Large intestine (tissue), 3 donors: Measurements from ENCODE around the gene ABCA6. TPM values are rescaled to one million over a fixed set of nuclear protein-coding genes. Genes with fewer than 3 reads are reported as not detected.
"Not testable (repeated sequence)": the region's sequence is repeated elsewhere in the genome, so short reads cannot be mapped to it uniquely, and the experiment has no call there.

Experiments
- DNase-seq, 2 donors: peaks; one replicate each; pipeline versions ENCODE4 v3.0.0 to v3.0.0-alpha.2; 2013
- H3K27ac ChIP-seq: one replicate; pipeline ENCODE4 v1.5.1; 2013; ENCODE audit warnings: low read length
- H3K27me3 ChIP-seq: 2 replicates; pipeline ENCODE4 v1.6.1; 2013; ENCODE audit warnings: low read length; ENCODE audit not compliant: control insufficient read depth, insufficient read depth
- H3K36me3 ChIP-seq: 2 replicates; pipeline ENCODE4 v1.6.1; 2013; ENCODE audit warnings: low read length; ENCODE audit not compliant: control insufficient read depth, insufficient read depth
- H3K4me1 ChIP-seq: one replicate; pipeline ENCODE4 v1.6.1; 2013; ENCODE audit warnings: low read length; ENCODE audit not compliant: control insufficient read depth, insufficient read depth
- H3K4me3 ChIP-seq: one replicate; pipeline ENCODE4 v1.5.1; 2013; ENCODE audit warnings: low read length
- H3K9me3 ChIP-seq: one replicate; pipeline ENCODE4 v1.6.1; 2013; ENCODE audit warnings: mild to moderate bottlenecking, low read depth, low read length, moderate library complexity; ENCODE audit not compliant: control insufficient read depth
- WGBS: methylation state at CpG from one replicate; pipeline ENCODE4 v1.1.5; 2013; ENCODE audit warnings: low lambda C conversion rate; ENCODE audit not compliant: insufficient coverage; 5-methylcytosine and 5-hydroxymethylcytosine counted together
- polyA plus RNA-seq: library from polyadenylated mRNA; unstranded; fragments of 120-200 nt; gene quantifications from one replicate; pipeline ENCODE4 v1.2.1, GENCODE V29; 2013

The ABCA6 gene
- polyA plus RNA-seq, 1 donor = 1.6 TPM

DNA sequence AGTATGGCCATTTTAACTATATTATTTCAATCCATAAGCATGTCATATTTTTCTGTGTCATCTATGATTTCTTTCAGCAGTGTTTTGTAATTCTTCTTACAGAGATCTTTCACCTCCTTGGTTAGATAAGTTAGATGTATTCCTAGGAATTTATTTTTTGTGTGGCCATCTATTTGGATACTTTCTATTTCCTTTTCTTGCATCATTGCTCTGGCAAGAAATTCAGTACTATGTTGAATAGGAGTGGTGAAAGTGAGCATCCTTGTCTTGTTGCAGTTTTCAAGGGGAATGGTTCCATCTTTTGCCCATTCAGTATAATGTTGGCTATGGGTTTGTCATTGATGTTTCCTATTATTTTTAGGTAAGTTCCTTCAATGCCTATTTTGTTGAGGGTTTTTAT lies 65.9 kb downstream of the ABCA6 start:
- no peak for DNase-seq

DNA sequence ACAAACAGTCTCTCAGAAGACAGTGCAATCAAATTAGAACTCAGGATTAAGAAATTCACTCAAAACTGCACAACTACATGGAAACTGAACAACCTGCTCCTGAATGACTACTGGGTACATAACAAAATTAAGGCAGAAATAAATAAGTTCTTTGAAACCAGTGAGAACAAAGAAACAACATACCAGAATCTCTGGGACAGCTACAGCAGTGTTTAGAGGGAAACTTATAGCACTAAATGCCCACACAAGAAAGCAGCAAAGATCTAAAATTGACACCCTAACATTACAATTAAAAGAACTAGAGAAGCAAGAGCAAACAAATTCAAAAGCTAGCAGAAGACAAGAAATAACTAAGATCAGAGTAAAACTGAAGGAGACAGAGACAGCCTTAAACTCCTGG lies 68.3 kb downstream of the ABCA6 start:
- H3K36me3 ChIP-seq, H3K4me1 ChIP-seq, H3K27me3 ChIP-seq, H3K27ac ChIP-seq, DNase-seq, H3K4me3 ChIP-seq, H3K9me3 ChIP-seq: not testable (repeated sequence)

More for the DNA sequence above, 65.9 kb downstream of the ABCA6 start:
- Histone ChIP-seq H3K9me3 (no peaks in the 10 kb centered on the region), H3K36me3 (no peaks in the 10 kb centered on the region), H3K4me3 (no peak overlapping the region), H3K4me1 (no peaks in the 10 kb centered on the region), H3K27ac (no peak overlapping the region), H3K27me3 (no peaks in the 10 kb centered on the region)

DNA sequence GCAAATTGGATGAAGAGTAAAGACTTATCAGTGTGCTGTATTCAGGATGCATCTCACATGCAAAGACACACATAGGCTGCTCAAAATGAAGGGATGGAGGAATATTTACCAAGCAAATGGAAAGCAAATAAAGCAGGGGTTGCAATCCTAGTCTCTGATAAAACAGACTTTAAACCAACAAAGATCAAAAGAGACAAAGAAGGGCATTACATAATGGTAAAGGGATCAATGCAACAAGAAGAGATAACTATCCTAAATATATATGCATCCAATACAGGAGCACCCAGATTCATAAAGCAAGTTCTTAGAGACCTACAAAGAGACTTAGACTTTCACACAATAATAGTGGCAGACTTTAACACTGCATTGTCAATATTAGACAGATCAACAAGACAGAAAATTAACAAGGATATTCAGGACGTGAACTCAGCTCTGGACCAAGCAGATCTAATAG lies 68.9 kb downstream of the ABCA6 start:
- not testable (repeated sequence) for H3K27ac ChIP-seq, DNase-seq, H3K27me3 ChIP-seq, H3K4me3 ChIP-seq, H3K36me3 ChIP-seq, H3K4me1 ChIP-seq, H3K9me3 ChIP-seq
- no CpG with 5 or more reads among the region's 1 CpG for WGBS

DNA sequence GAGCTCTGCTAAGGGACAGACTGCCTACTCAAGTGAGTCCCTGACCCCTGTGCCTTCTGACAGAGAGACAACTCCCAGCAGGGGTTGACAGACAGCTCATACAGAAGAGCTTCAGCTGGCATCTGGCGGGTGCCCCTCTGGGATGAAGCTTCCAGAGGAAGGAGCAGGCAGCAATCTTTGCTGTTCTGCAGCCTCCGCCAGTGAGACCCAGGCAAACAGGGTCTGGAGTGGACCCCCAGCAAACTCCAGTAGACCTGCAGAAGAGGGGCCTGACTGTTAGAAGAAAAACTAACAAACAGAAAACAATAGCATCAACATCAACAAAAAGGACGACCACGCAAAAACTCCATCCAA lies 70.5 kb downstream of the ABCA6 start:
- not testable (repeated sequence) for H3K27me3 ChIP-seq, H3K9me3 ChIP-seq, H3K27ac ChIP-seq, DNase-seq, H3K4me3 ChIP-seq, H3K36me3 ChIP-seq, H3K4me1 ChIP-seq
- no CpG with 5 or more reads among the region's 4 CpGs for WGBS

DNA sequence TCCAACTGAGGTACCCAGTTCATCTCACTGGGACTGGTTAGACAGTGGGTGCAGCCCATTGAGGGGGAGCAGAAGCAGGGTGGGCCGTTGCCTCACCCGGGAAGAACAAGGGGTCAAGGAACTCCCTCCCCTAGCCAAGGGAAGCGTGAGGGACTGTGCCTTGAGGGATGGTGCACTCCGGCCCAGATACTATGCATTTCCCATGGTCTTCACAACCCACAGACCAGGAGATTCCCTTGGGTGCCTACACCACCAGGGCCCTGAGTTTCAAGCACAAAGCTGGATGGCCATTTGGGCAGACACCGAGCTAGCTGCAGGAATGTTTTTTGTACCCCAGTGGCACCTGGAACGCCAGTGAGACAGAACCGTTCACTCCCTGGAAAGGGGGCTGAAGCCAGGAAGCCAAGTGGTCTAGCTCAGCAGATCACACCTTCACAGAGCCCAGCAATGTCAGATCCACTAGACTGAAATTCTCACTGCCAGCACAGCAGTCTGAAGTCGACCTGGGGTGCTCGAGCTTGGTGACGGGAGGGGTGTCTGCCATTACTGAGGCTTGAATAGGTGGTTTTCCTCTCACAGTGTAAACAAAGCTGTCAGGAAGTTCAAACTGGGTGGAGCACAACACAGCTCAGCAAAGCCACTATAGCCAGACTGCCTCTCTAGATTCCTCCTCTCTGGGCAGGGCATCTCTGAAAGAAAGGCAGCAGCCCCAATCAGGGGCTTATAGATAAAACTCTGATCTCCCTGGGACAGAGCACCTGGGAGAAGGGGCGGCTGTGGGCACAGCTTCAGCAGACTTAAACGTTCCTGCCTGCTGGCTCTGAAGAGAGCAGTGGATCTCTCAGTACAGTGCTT lies 71.1 kb downstream of the ABCA6 start:
- WGBS = no CpG with 5 or more reads among the region's 12 CpGs
- DNase-seq, H3K36me3 ChIP-seq, H3K4me1 ChIP-seq, H3K4me3 ChIP-seq, H3K27me3 ChIP-seq, H3K27ac ChIP-seq, H3K9me3 ChIP-seq: not testable (repeated sequence)

DNA sequence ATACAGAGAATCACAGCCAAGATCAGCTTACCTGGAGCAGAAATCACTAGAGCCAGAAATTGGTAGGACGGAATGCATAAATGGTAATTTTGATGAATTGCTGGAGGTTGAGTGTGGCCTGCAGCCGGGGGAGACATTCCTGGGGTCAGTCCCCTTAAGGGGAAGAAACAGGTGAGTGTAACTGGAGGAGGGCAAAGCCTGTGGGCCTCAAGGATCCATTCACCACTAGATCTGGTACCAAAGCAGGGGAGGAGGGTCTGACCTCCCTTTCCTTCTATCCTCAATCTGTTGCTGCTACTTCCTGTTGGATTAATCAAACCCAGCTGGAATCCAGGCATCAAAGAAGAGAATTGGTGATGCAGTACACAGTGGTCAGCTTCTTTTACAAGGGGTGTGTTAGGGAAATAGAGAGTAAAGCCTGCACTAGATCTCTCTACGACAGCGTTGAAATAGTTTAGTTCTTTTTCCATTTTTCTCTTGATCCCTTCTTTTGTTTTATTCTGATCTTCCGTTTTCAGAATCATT lies 72.4 kb downstream of the ABCA6 start:
- DNase-seq = no peak
- no peaks in the 10 kb centered on the region for H3K36me3 ChIP-seq
- 95% methylated on average over 4 of the region's 5 CpGs for WGBS

DNA sequence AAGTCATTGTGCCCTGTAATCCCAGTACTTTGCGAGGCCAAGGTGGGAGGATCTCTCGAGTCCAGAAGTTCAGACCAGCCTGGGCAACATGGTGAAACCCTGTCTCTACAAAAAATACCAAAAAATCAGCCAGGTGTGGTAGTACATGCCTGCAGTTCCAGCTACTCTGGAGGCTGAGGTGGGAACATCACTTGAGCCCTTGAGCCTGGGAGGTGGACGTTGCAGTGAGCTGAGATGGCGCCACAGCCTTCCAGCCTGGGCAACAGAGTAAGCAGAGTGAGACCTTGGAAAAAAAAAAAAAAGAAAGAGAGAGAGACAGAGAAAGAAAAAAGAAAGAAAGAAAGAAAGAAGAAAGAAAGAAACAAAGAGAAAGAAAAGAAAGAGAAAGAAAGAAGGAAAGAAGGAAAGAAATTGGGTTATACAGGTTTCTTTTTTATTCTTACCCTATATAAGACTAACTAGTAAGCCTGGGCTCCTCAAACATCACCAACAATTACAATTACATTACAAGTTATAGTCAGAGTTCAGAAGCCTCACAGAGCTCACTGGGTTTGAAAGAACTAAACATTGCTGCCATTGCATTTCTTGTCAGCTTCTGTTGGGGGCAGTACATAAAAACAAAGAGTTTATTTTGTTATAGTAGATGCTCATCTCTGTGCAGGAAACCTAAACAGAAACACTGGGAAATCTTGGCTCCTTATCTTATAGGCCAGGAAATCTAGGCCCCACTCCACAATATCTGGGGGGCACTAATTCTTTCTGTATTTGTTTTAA lies 74.2 kb downstream of the ABCA6 start:
- Histone ChIP-seq H3K9me3 (no peaks in the 10 kb centered on the region), H3K4me1 (no peaks in the 10 kb centered on the region), H3K36me3 (no peaks in the 10 kb centered on the region), H3K27ac (no peak overlapping the region), H3K4me3 (no peak overlapping the region), H3K27me3 (no peaks in the 10 kb centered on the region)
- DNase-seq = no peak
- WGBS = 94% methylated on average over 2 of the region's 4 CpGs

More for the DNA sequence above, 72.4 kb downstream of the ABCA6 start:
- H3K9me3 ChIP-seq = no peaks in the 10 kb centered on the region
- no peaks in the 10 kb centered on the region for H3K27me3 ChIP-seq
- H3K27ac ChIP-seq = no peak overlapping the region
- H3K4me3 ChIP-seq = no peak overlapping the region
- no peaks in the 10 kb centered on the region for H3K4me1 ChIP-seq

DNA sequence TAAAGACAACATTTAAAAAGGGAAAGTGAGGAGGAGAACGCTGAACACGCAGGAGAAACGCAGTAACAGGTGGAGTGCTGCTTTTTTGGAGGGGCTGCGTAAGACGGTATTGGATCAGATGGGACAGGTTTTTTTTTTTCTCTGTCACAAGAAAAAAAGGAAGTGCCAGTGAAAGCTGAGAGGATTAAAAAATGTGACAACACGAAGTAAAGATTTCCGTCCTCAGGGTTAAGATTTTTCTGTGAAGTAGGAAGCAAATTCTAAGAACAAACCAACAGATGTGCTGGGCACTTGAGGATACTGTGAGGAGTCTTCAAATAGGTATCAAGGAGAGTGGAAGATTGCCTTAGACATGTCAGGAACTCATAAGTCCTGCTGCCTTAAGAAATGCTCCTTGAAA lies 75.2 kb downstream of the ABCA6 start:
- Histone ChIP-seq H3K4me3 (no peak overlapping the region), H3K27me3 (no peaks in the 10 kb centered on the region), H3K36me3 (no peaks in the 10 kb centered on the region), H3K27ac (no peak overlapping the region), H3K9me3 (no peaks in the 10 kb centered on the region), H3K4me1 (no peaks in the 10 kb centered on the region)
- WGBS = 93% methylated on average over 3 of the region's 7 CpGs
- no peak for DNase-seq

DNA sequence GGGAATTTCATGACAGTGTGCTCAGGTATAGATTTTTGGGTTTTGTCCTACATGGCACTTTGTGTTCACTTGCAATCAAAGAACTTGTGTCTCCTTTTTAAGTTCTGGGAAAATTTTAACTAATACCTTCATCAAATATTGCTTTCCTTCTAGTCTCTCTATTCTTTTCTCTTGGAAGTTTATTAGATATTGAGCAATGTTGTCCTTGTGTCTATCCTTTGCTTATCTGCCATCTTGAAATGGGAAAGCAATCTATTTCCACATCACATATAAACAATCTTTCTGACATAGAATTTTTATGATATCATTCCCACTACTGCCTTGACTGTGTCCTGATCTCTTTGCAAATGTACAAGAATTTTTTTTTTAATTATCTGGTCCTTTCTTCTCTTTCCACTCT lies 76.6 kb downstream of the ABCA6 start:
- H3K4me1 ChIP-seq = no peaks in the 10 kb centered on the region
- H3K36me3 ChIP-seq = no peaks in the 10 kb centered on the region
- H3K4me3 ChIP-seq = no peak overlapping the region
- no peak for DNase-seq
- H3K27me3 ChIP-seq = no peaks in the 10 kb centered on the region
- H3K27ac ChIP-seq = no peak overlapping the region
- no peaks in the 10 kb centered on the region for H3K9me3 ChIP-seq

DNA sequence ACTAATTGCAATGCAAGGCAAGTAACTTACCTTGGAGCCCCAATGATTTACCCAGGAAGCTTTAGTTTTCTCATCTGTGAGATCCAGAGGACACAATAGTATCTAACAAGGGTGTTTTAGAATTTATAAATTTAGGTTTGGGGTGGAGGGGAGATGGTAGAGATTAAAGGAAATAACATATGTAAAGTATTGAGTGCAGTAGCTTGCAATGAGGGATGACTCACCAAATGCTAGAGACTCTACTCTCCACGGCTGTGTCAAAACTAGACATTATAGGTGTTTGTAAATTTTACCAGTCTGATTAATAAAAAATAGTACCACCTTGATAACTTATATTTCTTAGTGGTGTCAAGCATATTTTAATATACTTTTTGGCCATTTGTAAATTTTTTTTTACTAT lies 77.2 kb downstream of the ABCA6 start:
- Histone ChIP-seq H3K9me3 (no peaks in the 10 kb centered on the region), H3K36me3 (no peaks in the 10 kb centered on the region), H3K27me3 (no peaks in the 10 kb centered on the region), H3K4me3 (no peak overlapping the region), H3K27ac (no peak overlapping the region), H3K4me1 (no peaks in the 10 kb centered on the region)
- no CpG with 5 or more reads among the region's 1 CpG for WGBS
- DNase-seq = no peak
